Prostate gland (tissue), 1 donor: ENCODE measurements around the gene TMC2.

ENCODE experiments used
- POLR2A ChIP-seq: fragments of 450-650 bp; IDR thresholded peaks from one replicate; pipeline ENCODE4 v1.6.1; 2016; ENCODE audit warnings: antibody characterized with exemption, mild to moderate bottlenecking
- POLR2AphosphoS5 ChIP-seq: sonication (generic); formaldehyde crosslinking; IDR thresholded peaks from one replicate; pipeline ENCODE4 v1.6.1; 2017; ENCODE audit warnings: antibody characterized with exemption

GRCh38 chr20:2578475-2579192, 42.3 kb downstream of the TMC2 start:
- TF ChIP-seq POLR2AphosphoS5 = no peak
- TF ChIP-seq POLR2A = no peak
